ENCODE measurements around the gene TLR1.

GRCh38 chr4:38757945-38758600 is 46.5 kb downstream of the TLR1 start:
- TF ChIP-seq CTCF (IDR thresholded peaks at IDR 0.05; ENCODE audit: low read length) (peak; percentile 60), EZH2phosphoT487 (IDR thresholded peaks at IDR 0.05; ENCODE audit: low read length) (no peak)
